HUES48 (cell line): ENCODE data around the gene JMJD4.

ENCODE experiments used
- H3K27ac ChIP-seq: one replicate; pipeline ENCODE4 v1.7.0; 2013; ENCODE audit warnings: low read depth, low read length, inconsistent platforms
- H3K27me3 ChIP-seq: 2 replicates; pipeline ENCODE4 v1.6.1; 2013; ENCODE audit warnings: mild to moderate bottlenecking, low read length; ENCODE audit not compliant: control insufficient read depth, insufficient read depth
- H3K36me3 ChIP-seq: 2 replicates; pipeline ENCODE4 v1.6.1; 2013; ENCODE audit warnings: low read length; ENCODE audit not compliant: control insufficient read depth, insufficient read depth
- H3K4me1 ChIP-seq: 2 replicates; pipeline ENCODE4 v1.6.1; 2013; ENCODE audit warnings: mild to moderate bottlenecking, low read length; ENCODE audit not compliant: control insufficient read depth, insufficient read depth
- H3K4me3 ChIP-seq: 2 replicates; pipeline ENCODE4 v1.5.1; 2013; ENCODE audit warnings: mild to moderate bottlenecking, low read depth, low read length
- H3K9ac ChIP-seq: 2 replicates; pipeline ENCODE4 v1.6.1; 2013; ENCODE audit warnings: mild to moderate bottlenecking, low read depth, low read length, moderate library complexity
- H3K9me3 ChIP-seq: 2 replicates; pipeline ENCODE4 v1.6.1; 2013; ENCODE audit warnings: low read length; ENCODE audit not compliant: control insufficient read depth, insufficient read depth

JMJD4 gene

DNA sequence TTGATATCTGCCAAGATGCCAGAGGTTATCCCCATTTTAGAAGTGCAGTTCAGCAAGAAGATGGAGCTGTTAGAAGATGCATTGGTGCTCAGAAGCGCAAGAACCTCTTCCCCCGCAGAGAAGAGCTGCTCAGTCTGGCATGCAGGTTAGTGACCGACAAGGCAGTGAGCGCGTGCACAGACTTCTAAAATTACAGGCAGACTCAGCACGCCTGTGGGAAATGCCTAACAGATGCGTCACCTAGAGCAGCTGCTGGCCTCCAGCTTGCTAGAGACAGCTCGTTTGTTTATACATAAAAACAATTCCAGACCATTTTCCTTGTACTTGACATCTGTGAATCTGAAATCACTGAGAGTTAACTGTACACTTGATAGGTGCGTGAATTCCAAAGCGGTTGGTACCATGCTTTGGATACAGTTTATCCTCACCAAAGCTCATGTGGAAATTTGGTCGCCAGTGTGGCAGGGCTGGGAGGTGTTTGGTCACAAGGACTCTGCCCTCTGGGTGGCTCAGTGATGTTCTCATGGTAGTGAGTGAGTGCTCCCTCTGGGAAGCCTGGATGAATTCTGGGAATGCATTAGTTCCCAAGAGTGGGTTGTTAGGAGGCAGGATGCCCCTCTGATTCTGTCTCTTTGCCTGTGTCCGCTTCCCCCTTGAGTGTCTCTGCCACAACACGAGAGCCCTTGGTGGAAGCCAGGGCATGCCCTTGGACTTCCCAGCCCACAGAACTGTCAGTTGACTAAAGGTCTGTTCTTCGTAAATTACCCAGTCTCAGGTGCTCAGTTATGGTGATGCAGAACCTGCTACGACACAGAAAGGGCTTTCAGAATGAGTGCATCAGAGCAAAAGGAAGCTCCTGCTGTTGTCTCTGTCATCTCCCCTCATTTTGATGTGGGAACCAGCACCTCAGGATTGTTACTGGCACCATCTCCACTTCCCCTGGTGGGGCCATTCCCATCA lies 24.5 kb upstream of the JMJD4 start:
- Histone ChIP-seq H3K4me1 (0 out of 2 replicates have a peak, but pooled peaks cover 2% of the 10 kb centered on the region), H3K27me3 (no peaks in the 10 kb centered on the region), H3K9me3 (no peaks in the 10 kb centered on the region), H3K4me3 (no peak overlapping the region), H3K36me3 (peaks cover 61% of the 10 kb centered on the region), H3K27ac (no peak overlapping the region), H3K9ac (no peak overlapping the region)

DNA sequence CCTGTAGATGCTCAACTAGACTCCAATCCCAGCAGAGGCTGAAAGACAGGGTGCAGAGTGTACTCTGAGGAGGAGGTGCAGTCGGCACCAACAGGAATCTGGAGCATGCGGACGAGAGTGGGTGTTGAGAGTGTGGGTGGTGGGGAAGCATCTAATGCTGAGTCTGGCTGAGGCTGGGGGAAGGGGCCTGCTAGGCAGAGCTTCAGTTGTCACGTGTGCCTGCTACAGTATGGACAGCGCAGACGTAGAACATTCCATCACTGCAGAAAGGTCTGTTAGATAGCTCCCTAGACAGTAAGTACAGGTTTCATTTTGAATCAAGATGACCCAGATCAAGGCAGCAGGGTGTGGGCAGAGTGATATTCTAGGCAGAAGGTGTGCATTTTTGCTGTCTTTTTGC lies 23.3 kb upstream of the JMJD4 start:
- Histone ChIP-seq H3K9ac (no peak overlapping the region), H3K4me1 (0 out of 2 replicates have a peak, but pooled peaks cover 2% of the 10 kb centered on the region), H3K27me3 (no peaks in the 10 kb centered on the region), H3K4me3 (no peak overlapping the region), H3K9me3 (no peaks in the 10 kb centered on the region), H3K27ac (no peak overlapping the region), H3K36me3 (peaks cover 60% of the 10 kb centered on the region)

DNA sequence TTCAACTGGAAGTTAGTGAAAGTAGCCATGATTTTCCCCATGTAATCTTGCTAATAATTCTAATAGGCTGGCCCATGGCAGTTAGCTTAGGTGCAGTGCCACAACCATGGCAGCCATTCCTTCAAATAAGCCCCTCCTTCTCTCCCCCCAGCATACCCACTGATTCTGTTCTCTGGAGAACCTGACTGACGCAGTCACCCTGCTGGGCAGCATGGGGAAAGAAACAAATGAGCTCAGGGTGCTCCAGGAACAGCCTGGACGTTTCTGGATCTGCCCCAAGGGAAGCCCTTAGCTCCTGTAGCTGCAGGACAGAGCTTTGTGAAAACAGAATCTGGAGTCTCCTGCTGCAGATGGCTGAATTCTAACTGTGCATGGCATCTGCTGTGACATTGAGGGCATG lies 22.7 kb upstream of the JMJD4 start:
- no peak overlapping the region for H3K9ac ChIP-seq
- H3K4me3 ChIP-seq: no peak overlapping the region
- 0 out of 2 replicates have a peak, but pooled peaks cover 2% of the 10 kb centered on the region for H3K4me1 ChIP-seq
- H3K9me3 ChIP-seq: no peaks in the 10 kb centered on the region
- H3K27me3 ChIP-seq: no peaks in the 10 kb centered on the region
- no peak overlapping the region for H3K27ac ChIP-seq
- peaks cover 66% of the 10 kb centered on the region for H3K36me3 ChIP-seq

DNA sequence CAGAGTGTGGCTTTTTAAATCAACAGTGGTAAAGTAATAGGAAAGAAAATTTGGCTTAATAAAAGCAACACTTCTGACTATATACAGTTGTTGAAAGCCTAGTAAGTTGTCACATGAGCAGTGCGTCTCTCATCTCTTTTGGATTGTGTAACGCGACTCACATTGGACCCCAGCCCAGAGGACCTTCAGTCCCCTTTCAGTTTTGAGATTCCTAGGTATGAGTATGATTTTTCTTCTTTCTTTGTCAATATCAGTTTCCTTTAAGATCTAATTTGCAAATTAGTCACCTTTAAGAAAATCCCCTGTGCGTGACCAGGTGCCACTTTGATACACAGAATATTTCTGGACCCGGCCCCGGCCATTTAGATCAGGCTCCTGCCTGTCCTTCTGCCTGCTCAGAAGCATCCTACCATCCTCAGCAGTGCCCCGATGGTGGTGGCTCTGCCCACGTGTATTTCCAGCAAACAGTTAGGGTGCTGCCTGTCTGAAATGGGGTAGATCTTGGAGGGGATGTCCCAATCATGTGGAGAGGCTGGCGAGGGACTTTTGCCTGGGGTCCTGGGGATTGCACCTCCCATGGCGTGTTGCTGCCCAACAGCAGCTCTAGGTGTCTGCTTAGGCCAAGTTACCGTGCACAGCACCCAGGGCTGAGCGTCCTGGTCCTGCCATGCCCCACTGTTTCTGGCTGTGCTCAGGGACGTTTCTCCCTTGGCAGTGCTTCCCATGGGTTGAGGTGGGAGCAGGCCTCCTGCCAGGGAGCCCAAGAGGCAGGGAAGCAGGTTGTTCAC lies 21.3 kb upstream of the JMJD4 start:
- H3K27me3 ChIP-seq: no peaks in the 10 kb centered on the region
- no peaks in the 10 kb centered on the region for H3K4me1 ChIP-seq
- peaks cover 60% of the 10 kb centered on the region for H3K36me3 ChIP-seq
- H3K4me3 ChIP-seq: no peak overlapping the region
- H3K27ac ChIP-seq: no peak overlapping the region
- no peak overlapping the region for H3K9ac ChIP-seq
- H3K9me3 ChIP-seq: no peaks in the 10 kb centered on the region

DNA sequence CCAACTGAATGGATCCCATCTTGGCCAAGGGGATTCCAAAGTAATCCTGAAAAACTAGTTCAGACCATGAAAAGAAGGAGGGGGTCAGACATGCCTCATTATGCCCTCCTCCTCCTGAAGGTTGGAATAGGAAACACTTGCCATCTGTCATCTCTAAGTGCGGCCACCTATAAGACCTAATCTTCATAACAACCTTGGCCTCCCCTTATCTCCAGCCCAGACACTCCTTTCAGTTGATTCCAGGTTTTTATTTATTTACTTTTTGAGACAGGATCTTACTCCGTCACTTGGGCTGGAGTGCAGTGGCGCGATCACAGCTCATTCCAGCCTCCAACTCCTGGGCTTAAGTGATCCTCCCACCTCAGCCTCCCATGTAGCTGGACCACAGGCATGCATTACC lies 19.9 kb upstream of the JMJD4 start:
- Histone ChIP-seq H3K27me3 (no peaks in the 10 kb centered on the region), H3K9ac (no peak overlapping the region), H3K9me3 (no peaks in the 10 kb centered on the region), H3K4me3 (no peak overlapping the region), H3K27ac (no peak overlapping the region), H3K4me1 (no peaks in the 10 kb centered on the region), H3K36me3 (peaks cover 60% of the 10 kb centered on the region)

DNA sequence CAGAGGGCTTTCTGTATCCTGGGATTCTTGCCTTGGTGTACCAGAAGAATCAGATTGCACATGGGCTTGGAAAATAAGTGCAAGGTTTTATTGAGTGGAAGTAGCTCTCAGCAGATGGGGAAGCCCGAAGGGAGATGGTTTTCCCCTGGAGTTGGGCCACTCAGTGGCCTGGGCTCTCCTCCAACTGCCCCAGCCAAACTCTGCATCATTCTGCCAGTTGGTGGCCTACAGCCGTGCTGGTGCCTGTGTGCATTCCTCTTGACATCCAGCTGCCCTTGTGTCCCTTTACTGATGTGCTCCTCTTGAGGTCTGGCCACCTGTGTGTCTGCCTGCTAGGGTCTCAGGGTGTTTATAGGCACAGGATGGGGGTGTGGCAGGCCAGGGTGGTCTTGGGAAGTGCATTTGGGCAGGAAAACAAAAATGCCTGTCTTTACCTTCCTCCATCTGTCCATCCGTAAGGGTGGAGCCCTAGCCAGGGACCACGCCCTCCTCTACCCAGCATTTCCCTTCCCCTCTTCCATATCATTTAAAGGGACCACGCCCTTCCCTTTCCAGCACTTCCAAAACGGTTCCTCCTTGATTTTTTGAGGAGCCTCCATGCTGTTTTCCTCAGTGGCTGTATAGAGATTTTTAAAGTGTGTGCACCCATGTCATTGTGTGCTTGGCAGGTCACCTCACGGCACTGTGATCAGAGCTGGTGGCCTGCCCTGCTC lies 19.1 kb upstream of the JMJD4 start:
- H3K4me1 ChIP-seq: no peaks in the 10 kb centered on the region
- no peak overlapping the region for H3K27ac ChIP-seq
- H3K27me3 ChIP-seq: no peaks in the 10 kb centered on the region
- peaks cover 55% of the 10 kb centered on the region for H3K36me3 ChIP-seq
- no peaks in the 10 kb centered on the region for H3K9me3 ChIP-seq
- H3K9ac ChIP-seq: no peak overlapping the region
- H3K4me3 ChIP-seq: no peak overlapping the region

DNA sequence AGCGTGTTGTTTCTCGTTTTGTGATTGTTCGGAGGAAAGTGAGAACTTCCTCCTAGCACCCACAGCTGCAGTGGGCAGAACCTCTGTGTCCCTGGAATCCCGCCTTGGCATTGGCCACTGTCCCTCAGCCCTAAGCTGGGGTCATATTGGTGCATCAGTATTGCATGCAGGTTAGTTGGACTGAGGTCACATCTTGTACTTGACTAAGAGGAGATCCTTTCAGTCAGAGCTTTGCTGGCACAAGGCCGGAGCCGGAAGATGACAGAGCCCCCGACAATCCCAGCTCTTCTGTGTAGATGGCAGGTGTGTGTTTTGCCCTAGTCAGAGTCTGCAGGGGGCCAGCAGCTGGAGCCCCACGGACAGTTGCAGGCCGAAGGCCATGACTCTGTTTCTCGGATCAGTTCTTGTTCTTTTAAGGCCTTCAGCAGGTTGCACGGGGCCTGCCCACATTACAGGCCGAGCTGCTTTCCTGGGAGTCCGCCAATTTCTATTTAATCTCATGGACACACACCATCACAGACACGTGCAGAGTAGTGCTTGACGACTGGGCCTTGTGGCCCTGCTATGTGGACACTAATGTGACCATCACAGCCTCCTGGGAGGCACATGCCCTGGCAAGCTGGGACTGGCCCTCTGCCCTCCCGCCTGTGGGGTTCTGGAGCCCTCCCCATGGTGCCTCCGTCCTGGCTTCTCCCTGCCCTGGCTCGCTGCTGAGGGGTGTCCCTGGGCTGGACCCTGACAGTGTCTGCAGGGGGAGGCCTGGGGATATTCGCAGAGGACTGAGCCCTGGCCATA lies 15.0 kb upstream of the JMJD4 start:
- no peak overlapping the region for H3K9ac ChIP-seq
- no peaks in the 10 kb centered on the region for H3K4me1 ChIP-seq
- H3K4me3 ChIP-seq: no peak overlapping the region
- H3K36me3 ChIP-seq: peaks cover 45% of the 10 kb centered on the region
- no peaks in the 10 kb centered on the region for H3K27me3 ChIP-seq
- no peaks in the 10 kb centered on the region for H3K9me3 ChIP-seq
- H3K27ac ChIP-seq: no peak overlapping the region

DNA sequence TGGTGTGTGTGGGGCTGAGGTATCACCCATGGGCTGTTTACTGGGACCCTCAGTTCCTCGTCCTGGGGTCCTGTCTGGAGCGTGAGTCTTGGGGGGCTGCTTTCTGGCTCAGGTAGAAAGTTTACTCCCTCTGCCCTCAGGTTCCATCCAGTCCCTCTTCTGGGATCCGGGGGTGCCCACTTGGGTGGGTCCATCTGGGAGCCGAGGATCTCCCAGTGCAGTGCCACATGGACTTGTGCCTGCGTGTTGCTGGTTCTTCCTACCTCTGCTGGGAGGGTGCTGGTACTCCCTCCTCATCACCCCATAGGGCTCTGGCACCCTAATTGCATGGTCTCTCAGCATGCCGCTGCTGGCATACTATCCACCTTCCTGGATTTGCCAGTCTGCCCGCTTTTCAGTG lies 14.1 kb upstream of the JMJD4 start:
- no peak overlapping the region for H3K4me3 ChIP-seq
- H3K9ac ChIP-seq: no peak overlapping the region
- no peaks in the 10 kb centered on the region for H3K4me1 ChIP-seq
- no peak overlapping the region for H3K27ac ChIP-seq
- H3K36me3 ChIP-seq: peaks cover 42% of the 10 kb centered on the region
- no peaks in the 10 kb centered on the region for H3K27me3 ChIP-seq
- H3K9me3 ChIP-seq: no peaks in the 10 kb centered on the region

DNA sequence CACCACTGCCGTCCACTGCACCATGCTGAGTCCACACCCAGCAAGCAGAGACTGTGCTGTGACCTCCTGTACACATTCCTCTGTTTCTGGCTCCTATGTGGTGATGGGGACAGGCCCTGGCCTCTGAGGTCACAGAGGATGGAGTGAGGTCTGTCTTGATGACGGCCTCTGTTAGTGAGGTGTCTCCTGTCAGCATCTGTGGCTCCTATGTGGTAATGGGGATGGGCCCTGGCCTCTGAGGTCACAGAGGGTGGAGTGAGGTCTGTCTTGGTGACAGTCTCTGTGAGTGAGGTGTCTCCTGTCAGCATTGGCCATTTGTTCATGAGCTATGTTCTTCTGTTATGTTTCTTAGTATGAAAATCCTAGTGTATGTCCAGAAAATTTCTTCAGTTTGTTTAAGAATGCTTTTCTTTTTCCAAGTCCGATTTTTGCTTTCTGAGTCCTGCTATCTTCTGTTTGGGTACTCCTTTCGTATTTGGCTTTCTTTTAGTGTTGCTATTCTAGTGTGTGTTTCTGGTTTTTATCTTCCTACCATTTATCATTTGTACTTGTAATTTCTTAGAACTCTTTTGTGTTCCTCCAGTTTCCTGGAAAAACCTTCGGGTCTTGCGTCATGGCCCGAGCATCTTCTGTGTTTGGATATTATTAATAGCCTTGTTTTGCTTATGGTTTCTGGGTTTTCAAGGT lies 13.5 kb upstream of the JMJD4 start:
- Histone ChIP-seq H3K9me3 (no peaks in the 10 kb centered on the region), H3K9ac (no peak overlapping the region), H3K27ac (no peak overlapping the region), H3K4me3 (no peak overlapping the region), H3K27me3 (no peaks in the 10 kb centered on the region), H3K4me1 (no peaks in the 10 kb centered on the region), H3K36me3 (peaks cover 42% of the 10 kb centered on the region)
